ENCODE measurements around the gene TBC1D2B.

TBC1D2B gene

GRCh38 chr15:78110096-78110495 is 32.6 kb upstream of the TBC1D2B start:
- no peak for TF ChIP-seq CTCF (IDR thresholded peaks at IDR 0.05; ENCODE audit: low read depth, low read length)
- H3K4me3 ChIP-seq (replicated peaks in 1 of 2; ENCODE audit: low read depth in 2 of 2, low read length in 2 of 2), result no peak overlapping the region
- DNase-seq (ENCODE audit: low read depth in 2 of 2), result no peak

- H3K4me3 ChIP-seq (replicated peaks in 1 of 2; ENCODE audit: low read depth in 2 of 2, low read length in 2 of 2), result no peak overlapping the region
- DNase-seq (ENCODE audit: low read depth in 2 of 2), result no peak
Observed at GRCh38 chr15:78109156-78109555, 31.6 kb upstream of the TBC1D2B start.

GRCh38 chr15:78108300-78109084 is 31.0 kb upstream of the TBC1D2B start:
- DNase-seq (ENCODE audit: low read depth in 2 of 2), result peak; percentile 89 to 91
- H3K4me3 ChIP-seq (replicated peaks in 1 of 2; ENCODE audit: low read depth in 2 of 2, low read length in 2 of 2), result no peak overlapping the region
- peak; percentile 96 for TF ChIP-seq CTCF (IDR thresholded peaks at IDR 0.05; ENCODE audit: low read depth, low read length)

More at GRCh38 chr15:78109156-78109555, 31.6 kb upstream of the TBC1D2B start:
- no peak for TF ChIP-seq CTCF (IDR thresholded peaks at IDR 0.05; ENCODE audit: low read depth, low read length)

- TF ChIP-seq CTCF (IDR thresholded peaks at IDR 0.05; ENCODE audit: low read depth, low read length), result no peak
- no peak overlapping the region for H3K4me3 ChIP-seq (replicated peaks in 1 of 2; ENCODE audit: low read depth in 2 of 2, low read length in 2 of 2)
- no peak for DNase-seq (ENCODE audit: low read depth in 2 of 2)
Observed at GRCh38 chr15:78107471-78107870, 30.0 kb upstream of the TBC1D2B start.

GRCh38 chr15:78105476-78106241 is 28.1 kb upstream of the TBC1D2B start:
- no peak overlapping the region for H3K4me3 ChIP-seq (replicated peaks in 1 of 2; ENCODE audit: low read depth in 2 of 2, low read length in 2 of 2)
- peak in 1 of 2 donors; percentile 19 for DNase-seq (ENCODE audit: low read depth in 2 of 2)
- TF ChIP-seq CTCF (IDR thresholded peaks at IDR 0.05; ENCODE audit: low read depth, low read length), result no peak

GRCh38 chr15:78104566-78105475 is 27.3 kb upstream of the TBC1D2B start:
- DNase-seq (ENCODE audit: low read depth in 2 of 2), result no peak
- no peak overlapping the region for H3K4me3 ChIP-seq (replicated peaks in 1 of 2; ENCODE audit: low read depth in 2 of 2, low read length in 2 of 2)
- no peak for TF ChIP-seq CTCF (IDR thresholded peaks at IDR 0.05; ENCODE audit: low read depth, low read length)

Data from cardiac fibroblast (primary cell).